IgD-negative memory B cell (primary cell): ENCODE results near the gene STK39. TPM values are rescaled to one million over a fixed set of nuclear protein-coding genes. Genes with fewer than 3 reads are reported as not detected.
A peak's percentile ranks its signal among the peaks of the same experiment; 100 is the strongest.

Experiments used
- H3K27ac Mint-ChIP-seq, 3 donors: one replicate each; pipeline ENCODE4 v1.8.0; 2020 to 2022; ENCODE audit warnings: mild to moderate bottlenecking in 3 of 3, mixed read lengths in 3 of 3, moderate library complexity in 1 of 3
- H3K27me3 Mint-ChIP-seq: one replicate; pipeline ENCODE4 v1.8.0; 2021; ENCODE audit warnings: mixed read lengths
- H3K36me3 Mint-ChIP-seq: one replicate; pipeline ENCODE4 v1.8.0; 2020; ENCODE audit warnings: mild to moderate bottlenecking, mixed read lengths
- H3K4me1 Mint-ChIP-seq, 3 donors: one replicate each; pipeline ENCODE4 v1.8.0; 2020 to 2022; ENCODE audit warnings: mixed read lengths in 3 of 3, mild to moderate bottlenecking in 1 of 3
- H3K4me3 Mint-ChIP-seq, 4 donors: one replicate each; pipeline ENCODE4 v1.8.0; 2020 to 2022; ENCODE audit warnings: mild to moderate bottlenecking in 4 of 4, mixed read lengths in 4 of 4, moderate library complexity in 3 of 4
- H3K9me3 Mint-ChIP-seq, 3 donors: one replicate each; pipeline ENCODE4 v1.8.0; 2020 to 2021; ENCODE audit warnings: mixed read lengths in 3 of 3, mild to moderate bottlenecking in 1 of 3
- polyA plus RNA-seq: library from polyadenylated mRNA; unstranded; fragments of 300-500 nt; fragmentation: Illumina TruSeq; gene quantifications from one replicate; pipeline ENCODE4 v1.2.3, GENCODE V29; 2021

The STK39 gene
- polyA plus RNA-seq, 1 donor from 2014 or later: 1.6 TPM

DNA sequence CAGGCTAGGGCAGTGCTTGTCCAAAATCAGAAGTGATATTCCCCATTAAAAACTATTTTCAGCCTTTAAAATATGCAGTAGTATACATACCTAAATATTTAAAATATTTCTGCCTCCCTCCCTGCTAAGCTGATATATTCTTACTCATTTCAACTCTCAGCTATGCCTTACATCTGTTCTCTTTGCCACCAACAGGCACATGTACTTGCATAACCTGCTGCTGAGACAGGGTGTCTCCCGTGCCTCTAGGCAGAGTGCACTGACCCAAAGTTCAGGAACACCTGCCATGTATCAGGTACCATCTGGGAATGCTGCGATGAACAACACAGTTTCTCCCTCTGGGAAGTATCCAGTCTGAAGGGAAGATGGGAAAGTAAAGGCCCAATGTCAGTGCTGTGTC, 91.7 kb downstream of the STK39 start:
- peaks cover 0 to 8% (median 4%) of the 10 kb centered on the region in 3 donors for H3K4me1 Mint-ChIP-seq
- peak overlapping the region in 1 of 3 donors; percentile 49 for H3K27ac Mint-ChIP-seq
- no peaks in the 10 kb centered on the region for H3K9me3 Mint-ChIP-seq
- peaks cover 16% of the 10 kb centered on the region for H3K36me3 Mint-ChIP-seq
- no peak overlapping the region for H3K4me3 Mint-ChIP-seq
- H3K27me3 Mint-ChIP-seq: no peaks in the 10 kb centered on the region

DNA sequence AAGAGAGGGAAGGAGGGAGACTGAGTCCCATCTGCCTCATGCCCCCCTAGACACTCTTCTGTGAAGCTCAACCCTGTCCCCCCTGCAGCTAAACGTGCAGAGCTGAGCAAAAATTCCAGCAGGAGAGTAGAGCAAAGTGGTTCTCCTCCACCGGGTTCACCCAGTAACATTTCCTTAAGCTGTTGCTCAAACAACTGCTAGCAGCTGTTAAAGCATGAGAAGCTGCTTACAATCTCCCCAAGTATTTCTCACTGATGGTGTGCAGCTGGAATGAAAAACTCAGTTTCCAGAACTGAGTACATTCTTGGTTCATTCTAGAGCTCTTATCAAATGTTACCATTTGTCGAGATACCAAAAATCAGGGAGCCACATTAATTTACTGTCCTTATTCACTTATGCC, 92.3 kb downstream of the STK39 start:
- Mint-ChIP-seq H3K9me3 (no peaks in the 10 kb centered on the region), H3K4me1 (peaks cover 0 to 10% (median 4%) of the 10 kb centered on the region in 3 donors), H3K27ac (no peak overlapping the region), H3K36me3 (peaks cover 18% of the 10 kb centered on the region), H3K4me3 (no peak overlapping the region), H3K27me3 (no peaks in the 10 kb centered on the region)

DNA sequence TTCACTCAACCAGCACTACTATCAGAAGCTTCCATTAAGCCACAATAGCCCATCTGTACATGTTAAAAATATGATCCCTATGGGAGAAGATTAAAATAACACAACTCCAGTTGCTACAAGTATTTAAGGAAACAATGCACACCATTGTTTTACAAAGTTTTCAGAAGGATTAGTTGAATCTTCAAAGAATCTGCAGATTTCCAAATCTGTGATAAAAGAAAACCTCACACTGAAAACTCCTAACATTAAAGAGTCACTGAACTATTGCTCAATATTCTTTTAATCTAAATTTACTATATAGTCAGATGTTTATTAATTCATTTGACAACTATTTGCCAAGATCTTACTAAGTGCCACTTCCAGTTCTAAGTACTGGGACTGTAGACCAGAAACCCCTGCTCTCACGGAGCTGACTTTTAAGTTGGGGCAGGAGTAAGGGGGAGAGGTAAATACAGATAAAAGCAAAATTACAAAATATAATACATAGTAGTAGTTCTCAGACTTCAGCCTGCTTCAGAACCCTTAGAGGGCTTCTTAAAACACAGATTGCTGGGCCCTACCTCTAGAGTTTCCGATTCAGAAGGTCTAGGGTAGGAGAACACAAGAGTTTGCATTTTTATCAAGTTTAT, 94.4 kb downstream of the STK39 start:
- H3K4me1 Mint-ChIP-seq: peaks cover 4 to 12% (median 5%) of the 10 kb centered on the region in 3 donors
- no peak overlapping the region for H3K4me3 Mint-ChIP-seq
- peaks cover 13% of the 10 kb centered on the region for H3K36me3 Mint-ChIP-seq
- no peak overlapping the region for H3K27ac Mint-ChIP-seq
- no peaks in the 10 kb centered on the region for H3K27me3 Mint-ChIP-seq
- no peaks in the 10 kb centered on the region for H3K9me3 Mint-ChIP-seq

DNA sequence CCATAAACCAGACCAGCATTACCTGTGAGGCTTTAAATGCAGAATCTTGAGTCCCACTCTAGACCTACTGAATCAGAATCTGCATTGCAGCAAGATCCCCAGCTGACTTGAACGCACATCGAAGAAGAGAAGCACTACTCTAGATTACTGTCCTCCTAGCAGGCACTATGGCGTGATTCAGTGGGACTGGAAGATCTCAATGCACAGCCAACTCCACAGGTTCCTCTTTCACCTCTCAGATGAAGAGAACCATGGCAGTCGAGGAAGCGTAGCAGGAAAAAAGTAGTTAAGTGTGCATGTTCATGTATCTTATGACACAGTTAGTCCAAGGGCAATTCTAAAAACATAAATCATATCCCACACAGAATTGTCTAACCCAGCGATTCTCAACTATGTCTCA, 97.4 kb downstream of the STK39 start:
- peaks cover 11% of the 10 kb centered on the region for H3K36me3 Mint-ChIP-seq
- peaks cover 5 to 12% (median 6%) of the 10 kb centered on the region in 3 donors for H3K4me1 Mint-ChIP-seq
- no peaks in the 10 kb centered on the region for H3K27me3 Mint-ChIP-seq
- H3K9me3 Mint-ChIP-seq: no peaks in the 10 kb centered on the region
- no peak overlapping the region for H3K4me3 Mint-ChIP-seq
- H3K27ac Mint-ChIP-seq: no peak overlapping the region

DNA sequence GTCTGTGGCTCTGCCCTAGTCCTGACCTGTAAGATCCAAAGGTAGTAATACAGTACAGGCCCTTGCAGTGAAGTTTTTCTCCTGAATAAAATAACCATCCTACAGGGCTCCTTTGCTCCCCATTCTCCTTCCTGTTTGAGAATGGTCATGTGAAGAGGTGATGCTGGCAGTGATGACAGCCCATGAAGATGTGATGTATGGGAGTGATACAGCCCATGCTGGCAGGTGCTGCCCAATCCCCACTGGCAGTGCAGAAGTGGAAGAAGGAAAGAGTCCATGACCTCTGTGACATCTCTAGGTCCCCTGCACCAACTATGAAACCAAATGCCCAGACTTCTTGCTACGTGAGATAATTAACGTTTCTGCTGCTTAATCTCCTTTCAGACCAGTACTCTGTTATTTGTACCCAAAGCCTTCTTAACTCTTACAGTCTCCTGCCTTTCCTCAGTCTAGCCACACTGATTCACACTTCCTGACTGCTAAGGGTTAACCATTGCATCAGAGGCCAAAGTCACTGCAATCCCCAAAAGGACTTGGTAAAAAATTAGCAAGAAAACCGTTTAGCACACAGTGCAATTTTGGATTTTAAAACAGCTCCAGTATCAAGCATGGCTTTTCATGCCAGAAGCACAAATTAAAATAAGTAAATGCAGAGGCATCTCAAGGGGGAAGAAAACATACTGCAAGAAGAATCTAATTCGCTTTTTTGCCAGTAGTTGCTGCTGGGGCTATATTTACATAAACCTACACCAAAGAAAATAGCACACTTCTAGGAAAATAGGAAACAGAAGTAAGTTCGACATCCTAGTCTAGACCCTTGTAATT, 98.0 kb downstream of the STK39 start:
- Mint-ChIP-seq H3K9me3 (no peaks in the 10 kb centered on the region), H3K27ac (no peak overlapping the region), H3K27me3 (no peaks in the 10 kb centered on the region), H3K36me3 (peaks cover 16% of the 10 kb centered on the region), H3K4me3 (no peak overlapping the region), H3K4me1 (peaks cover 5 to 12% (median 6%) of the 10 kb centered on the region in 3 donors)

DNA sequence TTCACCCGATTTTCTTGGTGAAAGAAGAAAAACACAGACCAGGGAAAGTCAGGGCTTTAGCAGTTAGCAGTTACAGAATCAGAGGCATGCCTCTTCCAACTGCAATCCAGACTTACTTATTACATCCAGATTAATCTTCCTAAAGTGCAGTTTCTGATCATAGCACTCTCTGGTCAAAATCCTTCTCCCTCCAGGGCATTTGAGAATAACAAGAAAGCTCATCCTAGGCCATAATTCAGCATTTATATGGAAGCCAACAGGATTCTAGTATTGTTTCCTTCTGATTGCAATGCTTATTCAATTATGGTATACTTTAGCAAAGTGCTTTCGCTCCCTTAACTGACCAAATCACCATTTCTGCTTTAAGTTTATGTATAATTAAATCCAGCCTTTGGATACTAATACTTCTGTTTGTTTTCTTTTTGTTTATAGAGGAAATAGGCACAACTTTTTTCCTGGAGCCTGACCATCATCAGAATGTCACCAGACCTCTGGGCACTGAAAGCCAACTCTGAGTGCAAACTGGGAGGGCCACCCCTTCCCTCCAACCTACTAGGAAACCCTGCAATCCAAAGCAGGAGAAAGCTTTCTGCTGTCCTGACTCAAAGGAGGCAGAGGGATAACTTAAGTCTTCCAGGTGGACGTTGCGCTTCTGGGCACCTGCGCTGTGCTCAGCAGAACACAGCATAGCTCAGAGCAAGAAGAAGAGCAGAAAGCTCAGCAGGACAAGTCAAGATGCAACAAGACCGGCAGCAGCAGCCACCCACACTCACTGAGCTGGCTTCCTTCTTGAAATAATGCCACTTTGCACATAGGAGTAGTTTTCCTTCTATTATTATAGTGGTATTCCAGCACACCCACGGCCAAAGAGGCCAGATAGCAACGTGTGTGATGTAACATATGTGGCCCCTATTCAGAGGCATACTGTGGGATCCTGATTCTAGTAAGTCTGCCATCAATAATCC, 99.3 kb downstream of the STK39 start:
- H3K4me3 Mint-ChIP-seq: no peak overlapping the region
- no peaks in the 10 kb centered on the region for H3K27me3 Mint-ChIP-seq
- peaks cover 5 to 11% (median 6%) of the 10 kb centered on the region in 3 donors for H3K4me1 Mint-ChIP-seq
- peaks cover 19% of the 10 kb centered on the region for H3K36me3 Mint-ChIP-seq
- H3K9me3 Mint-ChIP-seq: no peaks in the 10 kb centered on the region
- H3K27ac Mint-ChIP-seq: no peak overlapping the region

DNA sequence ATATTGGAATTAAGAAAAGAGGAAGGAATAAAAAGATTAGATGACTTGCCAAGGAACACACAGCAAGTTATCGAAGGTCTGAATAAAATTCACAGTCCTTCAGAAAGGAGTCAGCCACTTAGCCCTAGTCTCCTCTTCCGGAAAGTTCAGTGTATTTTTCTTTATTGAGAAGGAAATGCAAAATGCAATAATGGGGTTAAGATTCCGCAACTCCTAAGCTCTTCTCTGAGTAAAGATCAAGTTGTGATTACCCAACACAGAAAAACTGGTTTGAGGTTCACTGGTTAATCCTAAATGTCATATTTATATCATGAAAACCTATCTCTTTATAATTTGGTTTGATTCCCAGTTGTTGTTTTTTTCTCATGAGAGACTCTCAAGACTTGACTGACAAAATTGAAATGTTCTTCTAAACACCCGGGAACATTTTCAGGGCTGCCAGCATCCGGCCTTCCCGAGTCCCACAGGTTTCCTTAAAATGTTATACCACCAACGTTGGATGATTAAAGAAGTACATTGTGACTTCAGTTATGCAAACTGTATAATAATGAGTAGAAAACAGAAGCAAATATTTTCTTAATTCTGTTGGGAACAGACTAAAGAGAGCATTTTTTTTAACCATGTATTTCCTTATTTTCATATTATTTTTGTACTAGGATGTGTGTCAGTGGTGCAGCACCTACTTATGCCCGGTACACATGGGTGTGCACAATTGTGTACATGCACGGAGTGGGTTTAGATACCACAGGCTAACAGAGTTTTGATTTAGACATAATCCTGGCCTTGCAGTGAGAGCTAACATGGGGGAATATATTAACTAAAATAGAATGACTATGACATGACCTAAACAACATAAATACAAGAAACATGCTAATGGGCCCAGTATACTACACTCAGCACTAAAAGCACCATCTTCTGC, 100.2 kb downstream of the STK39 start:
- Mint-ChIP-seq H3K36me3 (peaks cover 13% of the 10 kb centered on the region), H3K4me1 (peaks cover 4 to 7% (median 5%) of the 10 kb centered on the region in 3 donors), H3K4me3 (no peak overlapping the region), H3K27me3 (no peaks in the 10 kb centered on the region), H3K27ac (no peak overlapping the region), H3K9me3 (no peaks in the 10 kb centered on the region)

DNA sequence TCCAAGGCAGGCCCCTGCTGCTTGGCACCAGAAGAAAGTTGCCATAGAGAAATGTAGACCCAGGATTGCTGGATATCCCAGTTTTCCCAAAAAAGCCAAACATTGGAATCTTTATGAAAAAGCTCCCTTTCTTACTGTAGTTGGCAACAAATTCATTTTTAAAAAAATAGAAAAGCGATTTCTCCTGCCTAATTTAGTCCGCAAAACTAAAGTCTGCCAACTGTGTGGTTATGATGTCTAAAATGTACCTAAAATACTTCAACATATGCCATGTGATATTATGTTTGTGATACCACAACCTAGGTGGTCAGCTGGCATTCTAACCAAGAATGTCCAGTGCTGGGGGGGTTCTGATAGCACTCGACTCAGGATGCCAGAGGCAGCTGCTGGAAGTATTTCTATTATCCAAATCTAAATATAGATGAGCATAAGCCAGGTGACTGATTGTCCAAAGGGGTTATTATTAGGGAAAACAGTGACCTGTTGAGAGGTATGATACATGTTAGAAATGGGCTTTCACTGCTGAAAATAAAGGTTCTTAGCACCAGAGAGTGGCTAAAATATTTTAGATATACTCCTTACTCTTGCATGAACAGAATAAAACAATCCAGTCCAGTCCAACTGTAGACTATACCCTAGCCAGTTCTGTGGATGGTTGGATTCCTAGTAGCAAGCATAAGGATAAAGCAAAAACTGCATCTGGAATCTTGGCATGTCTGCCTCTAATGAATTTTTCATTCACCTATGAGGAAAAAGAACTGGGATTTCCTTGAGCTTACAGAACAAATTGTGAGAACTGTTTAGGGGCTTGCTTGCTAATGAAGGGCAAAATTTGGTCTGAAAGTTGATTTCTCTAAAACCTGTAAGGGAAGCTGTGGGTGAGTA, 101.7 kb downstream of the STK39 start:
- H3K4me1 Mint-ChIP-seq: peaks cover 2 to 7% (median 5%) of the 10 kb centered on the region in 3 donors
- no peak overlapping the region for H3K27ac Mint-ChIP-seq
- H3K27me3 Mint-ChIP-seq: no peaks in the 10 kb centered on the region
- H3K36me3 Mint-ChIP-seq: peaks cover 10% of the 10 kb centered on the region
- H3K9me3 Mint-ChIP-seq: no peaks in the 10 kb centered on the region
- H3K4me3 Mint-ChIP-seq: no peak overlapping the region

DNA sequence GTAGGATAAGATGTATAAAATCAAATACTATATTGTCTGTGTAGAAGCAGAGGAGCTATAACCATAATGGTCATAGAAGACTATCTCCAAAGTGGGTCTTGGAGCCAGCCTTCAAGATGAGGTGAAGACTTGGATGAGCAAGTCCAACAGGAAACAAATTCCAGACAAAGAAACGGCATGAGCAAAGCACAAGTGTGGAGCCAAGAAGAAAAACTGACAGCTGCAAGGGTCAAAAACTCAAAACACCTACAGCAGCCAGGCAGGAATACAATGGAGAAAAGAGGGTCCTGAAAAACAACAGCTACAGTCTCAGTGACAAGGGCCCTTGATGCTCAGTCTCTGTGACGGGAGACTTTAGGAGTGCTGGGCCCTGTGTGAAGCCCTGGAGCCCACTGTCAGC, 102.4 kb downstream of the STK39 start:
- Mint-ChIP-seq H3K36me3 (peaks cover 9% of the 10 kb centered on the region), H3K4me3 (no peak overlapping the region), H3K4me1 (peaks cover 2 to 5% (median 4%) of the 10 kb centered on the region in 3 donors), H3K27me3 (no peaks in the 10 kb centered on the region), H3K27ac (no peak overlapping the region), H3K9me3 (no peaks in the 10 kb centered on the region)

DNA sequence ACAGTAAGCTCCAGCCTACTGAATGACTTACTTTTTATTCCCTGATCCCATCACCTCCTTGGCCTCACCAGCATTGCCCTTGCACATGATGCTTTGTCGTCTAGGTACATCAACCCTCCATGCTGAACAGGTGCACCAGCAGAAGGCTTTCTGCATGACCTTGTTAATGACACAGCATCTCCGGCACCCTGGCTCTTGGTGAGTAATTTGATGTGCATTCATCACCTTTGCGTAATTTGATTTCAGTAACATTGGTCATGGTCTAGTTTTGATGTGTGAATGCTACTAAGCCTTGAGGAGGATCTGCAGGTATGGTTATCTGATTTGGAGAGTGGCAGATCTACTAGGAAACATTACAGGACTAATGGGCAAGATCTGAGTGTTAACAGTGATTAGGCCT, 103.6 kb downstream of the STK39 start:
- Mint-ChIP-seq H3K4me3 (no peak overlapping the region), H3K36me3 (peaks cover 9% of the 10 kb centered on the region), H3K4me1 (peaks cover 2 to 3% (median 2%) of the 10 kb centered on the region in 3 donors), H3K9me3 (no peaks in the 10 kb centered on the region), H3K27me3 (no peaks in the 10 kb centered on the region), H3K27ac (no peak overlapping the region)

DNA sequence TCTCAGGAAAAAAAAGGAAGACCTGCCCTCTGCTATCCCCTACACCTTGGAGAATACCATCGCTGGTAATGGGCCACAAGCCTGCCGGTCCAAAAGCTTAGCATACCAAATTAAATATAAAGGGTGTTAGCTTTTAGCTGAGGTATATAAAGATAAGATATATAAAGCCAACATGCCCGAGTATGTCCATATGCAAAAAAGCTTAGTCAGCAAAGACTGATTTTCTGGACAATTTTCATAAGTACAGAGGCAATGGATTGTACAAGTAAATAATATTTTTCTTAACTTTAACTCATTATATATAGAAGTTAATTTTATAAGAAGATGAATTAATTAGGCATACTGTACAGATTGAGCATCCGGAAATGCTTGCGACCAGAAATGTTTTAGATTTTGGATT, 106.5 kb downstream of the STK39 start:
- Mint-ChIP-seq H3K36me3 (peaks cover 13% of the 10 kb centered on the region), H3K4me1 (peaks cover 20 to 23% (median 22%) of the 10 kb centered on the region in 3 donors), H3K4me3 (no peak overlapping the region), H3K27me3 (no peaks in the 10 kb centered on the region), H3K9me3 (no peaks in the 10 kb centered on the region), H3K27ac (no peak overlapping the region)

DNA sequence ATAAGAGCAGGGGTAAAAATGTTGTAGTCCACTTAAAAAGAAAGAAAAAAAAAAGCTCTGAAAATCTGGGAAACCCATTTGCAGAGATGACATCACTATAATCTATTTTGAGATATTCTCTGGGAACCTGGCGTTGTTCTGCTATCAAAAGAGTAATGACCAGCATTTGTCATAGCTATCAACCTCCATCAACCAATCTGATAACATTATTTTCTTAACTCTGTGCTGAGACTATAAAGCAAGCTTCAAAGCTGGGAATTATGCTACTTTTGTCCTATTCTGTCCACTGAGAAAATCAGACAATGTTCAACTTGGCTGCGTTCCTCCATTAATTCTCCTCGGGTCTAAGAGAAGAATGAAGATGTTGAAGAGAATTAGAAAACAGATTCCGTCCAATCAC, 107.5 kb downstream of the STK39 start:
- Mint-ChIP-seq H3K4me3 (no peak overlapping the region), H3K27me3 (no peaks in the 10 kb centered on the region), H3K36me3 (peaks cover 12% of the 10 kb centered on the region), H3K9me3 (no peaks in the 10 kb centered on the region), H3K27ac (no peak overlapping the region), H3K4me1 (peaks cover 21 to 27% (median 22%) of the 10 kb centered on the region in 3 donors)

DNA sequence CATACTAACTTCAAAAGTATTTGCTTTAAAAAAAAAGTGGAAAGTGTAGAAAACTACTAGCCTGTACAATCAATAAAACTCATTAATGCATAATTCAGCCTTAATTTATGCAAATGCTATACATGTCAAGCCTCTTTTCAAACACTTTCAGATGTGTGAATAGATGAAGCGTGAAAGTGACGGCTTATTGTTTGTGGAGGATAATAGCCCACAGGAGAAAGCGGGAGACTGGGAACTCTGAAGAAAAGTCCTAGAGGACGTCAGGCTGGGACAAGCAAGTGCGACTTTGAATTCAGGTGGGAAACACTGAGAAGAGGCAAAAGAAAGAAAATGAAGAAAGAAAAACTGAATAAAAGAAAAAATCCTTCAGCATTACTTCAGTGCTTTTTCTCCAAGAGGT, 108.5 kb downstream of the STK39 start:
- no peak overlapping the region for H3K27ac Mint-ChIP-seq
- H3K9me3 Mint-ChIP-seq: no peaks in the 10 kb centered on the region
- peaks cover 9% of the 10 kb centered on the region for H3K36me3 Mint-ChIP-seq
- no peaks in the 10 kb centered on the region for H3K27me3 Mint-ChIP-seq
- peaks cover 22 to 27% (median 27%) of the 10 kb centered on the region in 3 donors for H3K4me1 Mint-ChIP-seq
- H3K4me3 Mint-ChIP-seq: no peak overlapping the region
